SK-MEL-5 (cell line): ENCODE measurements around the gene PRKAG2. TPM values are rescaled to one million over a fixed set of nuclear protein-coding genes. Genes with fewer than 3 reads are reported as not detected.
A peak's percentile ranks its signal among the peaks of the same experiment; 100 is the strongest.
"Not testable (repeated sequence)": the region's sequence is repeated elsewhere in the genome, so short reads cannot be mapped to it uniquely, and the experiment has no call there.

ENCODE experiments used
- DNase-seq: peaks from one replicate; pipeline ENCODE4 v3.0.0-alpha.2; 2016; ENCODE audit warnings: low read depth, low spot score
- in situ Hi-C: cut with HindIII; loops from 2 replicates; pipeline ENCODE4 v1.10.0; 2016; ENCODE audit warnings: low sequenced_read_pairs, high pct_unique_total_duplicates, low pct_unique_long_range_greater_than_20kb
- total RNA-seq: library from RNA; depleted of rRNA; stranded (reverse); fragments of >200 nt; shearing (Covaris generic); gene quantifications from 2 replicates; pipeline ENCODE4 v1.2.3, GENCODE V29; 2014

Gene PRKAG2
- total RNA-seq, 1 experiment from 2014 or later = 8.8 TPM

DNA sequence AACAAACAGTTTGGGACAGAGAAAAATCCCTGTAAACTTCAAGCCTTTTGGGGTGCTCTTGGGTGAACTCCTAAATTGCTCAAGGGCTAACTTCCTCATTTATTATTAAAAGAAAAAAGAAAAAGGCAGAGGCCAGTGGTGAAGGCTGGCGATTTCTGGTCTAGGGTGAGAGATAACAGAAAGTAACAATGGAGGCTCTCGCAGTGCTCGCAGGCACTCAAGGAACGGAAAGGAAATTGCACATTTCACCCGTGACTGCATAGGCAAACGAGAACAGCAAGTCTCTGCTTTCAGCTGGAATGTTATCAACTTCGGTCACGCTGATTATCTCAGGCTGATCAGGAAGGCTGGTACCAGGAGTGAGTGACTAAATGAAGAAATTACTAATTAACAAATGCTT, 70.7 kb downstream of the PRKAG2 start:
- in situ Hi-C loops = no loop called here
- peak; percentile 14 for DNase-seq

DNA sequence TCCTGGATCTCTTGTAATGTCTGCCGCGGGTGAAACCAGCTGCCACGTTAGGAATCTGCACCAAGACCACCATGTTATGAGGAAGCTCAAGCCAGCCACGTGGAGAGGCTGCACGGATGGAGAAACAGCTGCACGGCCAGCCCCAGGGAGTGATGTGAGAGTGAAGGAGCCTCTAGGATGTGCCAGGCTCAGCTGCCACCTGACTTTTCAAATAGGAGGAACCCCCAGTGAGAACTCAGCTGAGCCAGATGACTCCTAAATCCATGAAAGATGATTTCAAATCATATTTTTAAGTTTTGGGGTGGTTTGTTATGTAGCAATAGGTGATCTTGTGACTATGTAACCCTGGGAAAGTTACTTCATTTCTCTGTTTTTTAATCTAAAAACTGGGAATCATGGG, 71.7 kb downstream of the PRKAG2 start:
- in situ Hi-C loops = no loop called here
- no peak for DNase-seq

DNA sequence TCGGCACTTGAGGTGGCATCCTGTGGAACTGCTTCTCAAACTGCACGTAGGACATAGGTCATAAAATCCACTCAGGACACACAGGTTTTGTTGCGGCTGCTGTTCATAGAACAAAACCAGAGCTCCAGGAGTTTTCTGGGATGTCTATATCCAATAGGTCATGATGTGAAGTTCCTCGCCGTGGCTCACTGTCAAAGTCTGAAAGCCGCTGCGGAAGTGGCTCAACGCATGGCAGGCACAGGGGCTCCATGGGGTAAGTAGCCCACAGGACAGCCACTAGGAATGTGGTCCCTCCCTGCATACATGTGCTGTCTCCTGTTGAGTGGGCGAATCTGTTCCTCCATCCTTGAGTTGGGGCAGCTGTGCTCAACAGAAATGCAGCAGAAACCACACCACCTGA, 72.2 kb downstream of the PRKAG2 start:
- in situ Hi-C loops = no loop called here
- DNase-seq = no peak

DNA sequence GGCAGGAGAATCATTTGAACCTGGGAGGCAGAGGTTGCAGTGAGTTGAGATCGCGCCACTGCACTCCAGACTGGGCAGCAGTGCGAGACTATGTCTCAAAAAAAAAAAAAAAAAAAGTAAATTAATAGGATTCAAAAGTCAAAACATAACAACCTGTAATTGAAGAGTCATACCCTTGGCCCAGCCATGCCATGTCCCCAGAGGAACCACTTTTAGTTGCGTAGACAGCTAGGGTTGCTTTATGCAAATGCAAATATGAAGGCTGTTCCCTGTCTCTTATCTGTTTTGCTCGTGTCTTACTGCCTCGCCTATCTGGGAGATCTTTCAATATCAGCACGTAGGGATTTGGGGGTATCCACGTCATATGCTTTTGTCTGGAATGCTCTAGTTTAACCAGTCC, 73.1 kb downstream of the PRKAG2 start:
- in situ Hi-C loops = no loop called here
- no peak for DNase-seq

DNA sequence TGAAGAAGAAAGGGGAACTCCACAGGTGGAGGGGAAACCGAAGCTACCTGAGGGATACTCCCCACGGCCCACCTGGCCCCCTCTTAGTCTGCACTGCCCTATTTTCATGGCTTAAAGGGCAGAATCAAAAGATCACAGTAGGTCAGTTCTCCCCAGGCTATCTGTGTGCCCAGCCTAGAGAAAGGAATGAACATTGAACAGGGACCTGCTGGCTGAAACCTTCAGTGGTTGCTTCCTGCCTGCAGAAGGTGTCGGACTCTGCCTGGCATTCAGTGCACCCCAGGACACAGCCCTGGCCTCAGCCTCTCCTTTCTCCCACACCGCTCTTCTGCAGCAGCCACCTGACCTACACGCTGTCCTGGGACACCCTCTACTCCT, 74.5 kb downstream of the PRKAG2 start:
- in situ Hi-C loops = no loop called here
- DNase-seq = no peak

DNA sequence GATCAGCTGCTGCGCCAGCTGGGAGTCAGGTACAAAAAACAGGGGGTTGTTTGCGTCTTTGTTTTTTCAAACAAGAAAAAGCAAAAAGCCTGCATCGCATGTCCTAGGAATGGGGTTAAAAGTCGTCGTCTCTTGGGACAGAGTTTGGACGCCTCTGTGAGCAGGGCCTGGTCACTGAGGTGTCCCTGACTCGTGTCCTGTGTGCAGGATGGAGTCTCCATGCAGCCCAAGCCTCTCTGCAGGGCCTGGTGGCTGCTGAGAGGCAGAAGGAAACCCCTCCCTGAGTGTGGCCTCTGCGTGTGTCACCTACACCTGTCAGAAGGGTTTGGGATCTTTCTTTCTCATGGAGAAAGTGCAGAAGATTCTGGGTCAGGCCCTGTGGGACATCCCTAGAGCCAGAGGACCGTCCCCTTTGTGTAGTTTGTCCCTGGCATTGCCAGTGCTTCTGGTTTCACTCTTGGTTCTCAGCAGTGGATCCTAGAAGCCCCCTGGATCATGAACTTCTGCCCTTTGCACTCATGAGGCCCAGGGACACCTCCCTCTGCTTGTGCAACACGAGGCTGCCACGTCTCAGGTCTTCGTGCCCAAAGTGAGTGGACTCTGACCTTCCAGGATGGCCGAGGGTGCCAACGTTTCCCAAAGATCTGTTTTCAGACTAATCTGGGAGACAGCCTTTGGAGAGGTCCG, 75.0 kb downstream of the PRKAG2 start:
- in situ Hi-C loops = no loop called here
- no peak for DNase-seq

DNA sequence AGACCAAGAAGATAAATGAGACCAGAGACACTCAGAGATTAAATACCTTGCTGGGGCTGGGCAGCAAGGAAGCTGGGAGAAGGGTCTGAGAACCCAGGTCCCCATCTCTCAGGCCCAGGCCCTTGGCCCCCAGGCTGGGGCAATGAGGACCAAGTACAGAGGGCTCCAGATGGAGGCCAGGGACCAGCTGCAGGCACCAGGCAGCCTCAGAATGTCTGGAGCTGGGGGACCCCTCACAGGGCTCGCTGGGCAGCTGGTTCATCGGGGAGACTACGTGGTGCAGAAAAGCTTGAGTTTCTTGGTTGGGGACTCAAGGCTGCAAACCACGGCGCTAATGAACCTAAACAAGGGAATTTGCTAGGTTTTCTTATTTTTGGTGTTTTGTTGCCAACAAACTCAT, 75.6 kb downstream of the PRKAG2 start:
- no peak for DNase-seq
- in situ Hi-C loops = no loop called here

DNA sequence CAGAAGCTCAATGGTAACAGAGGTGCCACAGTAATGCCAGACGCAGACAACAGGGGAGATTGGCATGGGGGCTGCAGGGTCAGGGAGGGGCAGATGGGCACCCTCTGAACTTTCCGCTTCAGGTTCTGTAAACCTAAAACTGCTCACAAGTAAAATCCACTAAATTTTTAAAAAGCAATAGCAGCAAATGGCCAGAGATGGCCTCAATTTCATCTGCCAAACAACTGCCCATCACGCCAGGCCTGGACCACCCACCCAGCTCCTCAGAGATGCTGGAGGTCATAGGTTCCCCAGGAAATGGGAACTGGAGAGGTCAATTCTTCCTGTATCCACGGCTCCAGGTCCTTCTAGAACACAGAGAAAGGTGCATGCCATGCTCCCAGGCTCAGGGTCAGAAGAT, 76.1 kb downstream of the PRKAG2 start:
- in situ Hi-C loops = no loop called here
- DNase-seq = no peak

DNA sequence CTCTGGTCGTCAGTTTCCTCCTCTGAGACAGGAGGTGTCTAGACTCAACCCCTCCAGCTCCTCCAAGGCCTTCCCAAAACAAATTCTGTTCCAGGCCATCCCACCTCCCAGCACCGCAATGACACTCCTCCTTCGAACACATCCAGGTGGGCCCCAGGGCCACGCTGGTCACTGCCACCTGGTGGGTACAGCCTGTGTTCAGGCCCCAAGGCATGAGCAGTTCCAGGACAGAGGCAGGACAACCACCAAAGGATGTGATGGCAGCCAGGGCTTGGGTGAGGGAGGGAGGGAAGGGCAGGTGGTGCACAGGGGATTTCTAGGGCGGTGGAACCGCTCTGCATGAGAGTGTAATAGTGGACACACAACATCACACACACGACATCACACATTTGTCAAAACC, 76.5 kb downstream of the PRKAG2 start:
- DNase-seq = no peak
- in situ Hi-C loops = no loop called here

DNA sequence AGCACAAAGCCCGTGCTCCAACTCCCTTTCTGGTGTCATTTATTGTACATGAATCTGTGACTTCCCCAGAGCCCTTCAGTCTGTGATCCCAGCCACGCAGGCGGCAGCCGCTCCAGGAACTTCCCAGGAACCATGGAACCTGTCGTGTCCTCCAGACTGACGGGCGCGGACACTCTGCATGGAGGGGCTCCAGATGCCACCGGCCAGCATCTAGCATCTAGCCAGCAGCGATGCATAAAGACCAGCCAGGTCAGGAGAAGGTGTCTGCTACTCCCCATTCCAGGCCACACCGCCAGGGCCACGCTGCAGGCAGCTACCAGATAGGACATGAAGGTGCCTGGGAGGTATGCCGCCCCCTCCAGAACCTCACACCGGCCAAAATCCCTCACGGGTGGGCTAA, 77.4 kb downstream of the PRKAG2 start:
- in situ Hi-C loops = no loop called here

DNA sequence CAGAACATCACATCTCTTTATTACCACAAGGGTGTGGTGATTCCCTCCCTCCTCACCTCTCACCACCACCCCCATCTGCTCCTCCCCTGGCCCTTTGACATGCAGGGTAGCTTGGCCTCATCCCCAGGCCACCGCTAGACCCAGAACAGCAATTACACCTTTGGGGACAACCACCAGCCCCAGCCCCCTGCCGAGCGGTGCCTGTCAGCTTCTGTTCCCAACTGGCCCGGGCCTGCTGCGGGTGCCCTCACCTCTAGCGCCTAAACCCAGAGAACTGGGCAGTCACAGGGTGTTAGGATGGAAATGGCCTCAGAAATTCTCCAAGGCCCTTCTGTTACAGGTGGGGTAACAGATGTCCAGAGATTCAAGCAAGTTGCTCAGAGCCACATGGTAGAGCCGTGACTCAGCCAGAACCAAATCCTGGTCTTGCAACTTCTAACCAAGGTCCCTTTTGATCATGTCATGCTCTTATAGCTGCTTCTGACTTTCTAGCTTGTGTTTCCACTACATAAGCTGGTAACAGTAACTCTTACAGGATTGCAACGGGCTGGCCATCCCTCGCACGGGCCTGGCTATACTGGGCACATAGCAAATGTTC, 78.0 kb downstream of the PRKAG2 start:
- DNase-seq = no peak
- in situ Hi-C loops = no loop called here

More for the DNA sequence above, 77.4 kb downstream of the PRKAG2 start:
- DNase-seq = no peak

DNA sequence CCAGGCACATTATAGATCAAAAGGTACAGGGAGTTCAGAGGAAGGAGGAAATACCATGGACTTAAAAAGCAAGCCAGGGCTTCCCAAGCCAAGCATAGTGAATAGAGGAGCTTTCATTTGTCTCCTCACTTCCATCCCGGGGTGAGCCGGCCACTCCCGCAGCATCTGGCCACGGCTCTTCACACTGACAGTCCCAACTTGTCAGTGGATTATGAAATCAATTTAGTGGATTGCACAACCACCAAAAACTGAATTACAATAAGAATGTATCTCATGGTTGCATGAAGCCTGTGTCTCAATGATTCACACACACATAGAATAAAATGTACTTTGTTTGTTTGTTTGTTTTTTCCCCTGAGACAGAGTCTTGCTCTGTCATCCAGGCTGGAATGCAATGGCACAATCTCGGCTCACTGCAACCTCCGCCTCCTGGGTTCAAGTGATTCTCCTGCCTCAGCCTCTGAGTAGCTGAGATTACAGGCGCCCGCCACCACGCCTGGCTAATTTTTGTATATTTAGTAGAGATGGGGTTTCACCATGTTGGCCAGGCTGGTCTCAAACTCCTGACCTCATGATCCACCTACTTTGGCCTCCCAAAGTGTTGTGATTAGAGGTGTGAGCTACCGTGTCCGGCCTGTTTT, 79.1 kb downstream of the PRKAG2 start:
- DNase-seq = peak; percentile 15

DNA sequence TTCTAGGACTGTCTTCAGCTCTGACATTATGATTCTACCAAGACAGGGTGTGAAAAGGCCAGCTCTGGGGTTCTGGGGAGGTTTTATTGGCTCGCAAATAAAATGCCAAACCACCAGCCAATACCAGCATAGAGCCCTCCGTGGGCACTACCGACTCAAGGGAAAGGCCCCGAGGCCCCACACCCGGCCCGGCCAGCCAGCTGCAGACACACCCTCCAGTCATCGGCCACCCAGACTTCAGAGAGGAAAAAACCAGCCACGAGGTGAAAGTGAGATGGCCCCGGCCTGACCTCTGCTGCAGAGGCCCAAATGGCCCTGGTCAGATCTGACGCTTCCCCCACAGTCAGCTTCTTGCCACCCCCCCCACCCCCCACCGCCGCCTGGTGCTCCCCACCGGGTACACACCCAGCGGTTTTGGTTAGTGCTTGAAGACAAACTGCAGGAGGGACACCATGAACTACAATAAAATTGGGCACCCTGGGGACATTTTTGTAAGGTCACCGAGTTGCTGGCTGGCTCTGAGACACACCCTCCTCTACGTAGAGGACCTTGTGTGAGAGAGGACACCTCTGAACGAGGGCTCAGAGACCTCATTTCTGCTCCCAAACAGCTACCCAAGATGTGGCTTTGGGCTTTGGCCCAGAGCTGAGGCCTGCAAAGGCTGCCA, 79.9 kb downstream of the PRKAG2 start:
- in situ Hi-C loops = no loop called here
- no peak for DNase-seq

More for the DNA sequence above, 79.1 kb downstream of the PRKAG2 start:
- in situ Hi-C loops = not testable (repeated sequence)

DNA sequence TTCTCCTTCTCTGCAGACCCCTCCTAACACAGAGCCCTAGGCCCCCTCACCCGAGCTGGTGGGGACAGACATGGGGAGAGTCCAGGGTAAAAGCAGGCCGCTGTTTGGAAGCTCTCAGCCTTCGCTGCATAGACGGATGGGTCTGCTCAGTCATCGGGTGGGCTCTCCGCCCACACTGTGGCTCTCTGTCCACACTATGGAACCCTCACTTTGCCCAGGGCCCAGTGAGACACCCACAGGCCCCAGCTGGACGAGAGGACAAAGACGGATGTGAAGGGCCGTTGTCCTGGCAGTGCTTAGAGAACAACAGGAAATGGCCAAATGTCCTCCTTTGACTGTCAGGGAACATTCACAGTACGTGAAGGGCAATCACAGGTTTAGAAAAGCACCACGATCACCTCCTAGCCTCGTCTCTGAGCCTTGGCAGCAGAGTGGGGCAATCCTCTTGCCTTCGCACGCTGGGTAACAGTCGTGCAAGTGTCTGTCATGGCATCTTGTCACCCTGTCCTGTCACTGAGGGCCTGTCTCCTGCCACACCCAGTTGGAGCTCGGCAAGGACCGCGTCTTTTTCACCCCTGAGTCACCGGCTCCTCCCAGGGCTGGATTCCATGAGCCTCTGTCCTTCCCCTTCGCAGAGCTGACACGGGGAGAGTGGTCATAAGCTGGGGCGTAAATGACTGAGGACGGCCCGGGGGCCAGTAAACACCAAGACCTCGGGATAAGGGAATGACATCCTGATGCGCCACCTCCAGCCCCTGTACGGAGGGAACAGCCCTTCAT, 80.6 kb downstream of the PRKAG2 start:
- DNase-seq = no peak
- in situ Hi-C loops = no loop called here

DNA sequence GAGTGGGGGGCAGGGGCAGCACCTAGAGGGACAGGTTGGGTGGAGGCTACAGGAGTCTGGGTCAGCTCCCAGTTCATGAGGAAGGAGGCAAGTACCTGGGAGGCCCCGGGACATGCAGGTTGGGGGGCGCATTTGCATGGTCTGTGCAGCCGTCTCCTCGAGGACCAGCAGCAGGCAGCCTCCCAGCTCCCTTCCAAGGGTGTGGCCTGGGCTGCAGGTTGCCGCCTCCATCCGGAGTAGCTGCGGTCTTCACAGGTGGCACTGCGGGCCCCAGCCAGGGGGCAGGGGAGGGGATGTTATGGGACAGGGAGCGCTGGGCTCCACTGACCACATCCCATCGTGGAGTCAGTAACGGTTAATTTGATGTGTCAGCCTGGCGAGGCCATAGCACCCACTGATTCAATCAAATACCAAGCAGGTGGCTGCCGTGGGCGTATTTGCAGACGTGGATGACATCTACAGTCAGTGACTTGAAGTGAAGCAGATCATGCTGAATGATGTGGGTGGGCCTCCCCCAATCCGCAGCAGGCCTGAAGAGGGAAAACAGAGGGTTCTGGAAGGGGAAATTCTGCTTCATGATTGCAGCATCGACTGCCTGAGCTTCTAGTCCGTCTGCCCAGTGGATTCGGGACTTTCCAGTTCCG, 81.6 kb downstream of the PRKAG2 start:
- in situ Hi-C loops = no loop called here
- no peak for DNase-seq

DNA sequence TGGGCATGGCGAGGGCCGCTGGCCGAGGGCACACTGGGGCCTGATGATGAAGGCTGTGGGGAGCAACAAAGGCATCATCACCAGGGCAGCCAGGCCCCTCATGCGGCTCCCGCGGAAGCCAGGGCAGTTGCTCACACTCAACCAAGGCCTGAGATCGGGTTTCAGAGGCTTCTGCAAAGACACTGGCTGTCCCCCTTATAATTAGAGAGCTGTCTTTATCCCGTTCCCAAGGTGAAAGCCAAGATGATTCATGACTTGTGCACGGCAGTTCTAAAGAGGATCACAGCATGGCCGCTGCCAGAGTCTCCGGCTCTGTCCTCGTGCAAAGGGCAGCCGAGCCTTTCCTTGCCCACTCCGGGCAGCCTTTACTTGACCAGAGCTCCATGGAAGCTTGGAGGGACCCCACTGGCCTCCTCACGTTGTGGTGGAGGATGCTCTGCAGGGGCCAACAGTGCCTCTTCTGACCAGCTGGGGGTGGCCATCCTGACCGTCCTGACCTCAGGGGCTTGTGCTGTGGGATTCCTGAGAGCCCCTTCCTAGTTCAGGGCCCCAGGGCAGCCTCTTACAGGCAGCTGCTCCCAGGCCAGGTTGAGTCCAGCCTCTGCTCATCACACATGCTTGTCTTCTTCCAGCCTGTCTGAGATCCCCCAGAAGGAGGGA, 82.3 kb downstream of the PRKAG2 start:
- no peak for DNase-seq
- in situ Hi-C loops = no loop called here

DNA sequence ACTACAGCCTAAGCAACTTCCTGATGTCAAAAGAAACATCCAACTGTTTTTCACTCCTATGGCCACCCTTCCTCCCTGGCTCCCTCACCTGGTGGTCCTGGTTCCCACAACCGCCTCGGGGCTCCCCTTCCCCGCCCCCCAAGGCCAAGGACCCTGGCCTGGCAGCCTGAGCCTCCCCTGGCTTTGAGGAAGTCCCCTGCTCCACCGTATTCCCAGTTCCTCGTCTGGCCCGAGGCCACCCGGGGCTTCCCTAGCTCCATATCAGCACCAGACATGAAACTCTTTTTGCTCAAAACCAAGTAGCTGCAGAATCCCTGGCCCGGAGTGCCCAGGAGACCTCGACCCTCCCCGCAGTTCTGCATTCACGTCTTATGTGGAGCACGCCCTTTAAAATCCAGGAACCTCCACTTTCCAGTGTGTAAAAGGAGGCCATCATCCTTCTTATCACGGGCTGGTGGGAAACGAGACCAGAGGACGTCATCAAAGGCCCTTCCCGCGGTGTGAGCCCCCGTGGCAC, 82.9 kb downstream of the PRKAG2 start:
- no peak for DNase-seq
- in situ Hi-C loops = no loop called here
